ENCODE data around the gene CTIF.

The CTIF gene

GRCh38 chr18:48623468-48624235, 84.8 kb downstream of the CTIF start:
- DNase-seq = no peak

DNA sequence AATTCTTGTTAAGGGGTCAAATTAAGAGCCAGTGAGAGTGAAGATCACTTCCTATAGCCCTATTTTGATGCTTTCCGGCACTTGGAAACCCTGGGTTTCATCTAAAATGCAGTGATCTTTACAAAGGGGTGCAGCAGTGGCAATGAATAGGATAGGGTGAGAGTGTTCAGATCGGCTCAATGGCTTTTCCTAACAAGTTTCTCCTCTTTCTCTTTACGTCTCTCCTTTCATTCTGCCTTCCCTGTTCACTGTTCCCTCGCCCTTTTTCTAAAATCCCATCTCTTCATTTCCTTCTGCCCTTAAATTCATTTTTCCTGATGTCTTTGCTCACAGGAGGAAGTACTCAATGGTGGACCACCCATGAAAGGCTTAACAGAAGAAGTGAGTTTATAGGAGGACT, 86.0 kb downstream of the CTIF start:
- no peak for DNase-seq

GRCh38 chr18:48627216-48627615, 88.4 kb downstream of the CTIF start:
- DNase-seq = no peak

DNA sequence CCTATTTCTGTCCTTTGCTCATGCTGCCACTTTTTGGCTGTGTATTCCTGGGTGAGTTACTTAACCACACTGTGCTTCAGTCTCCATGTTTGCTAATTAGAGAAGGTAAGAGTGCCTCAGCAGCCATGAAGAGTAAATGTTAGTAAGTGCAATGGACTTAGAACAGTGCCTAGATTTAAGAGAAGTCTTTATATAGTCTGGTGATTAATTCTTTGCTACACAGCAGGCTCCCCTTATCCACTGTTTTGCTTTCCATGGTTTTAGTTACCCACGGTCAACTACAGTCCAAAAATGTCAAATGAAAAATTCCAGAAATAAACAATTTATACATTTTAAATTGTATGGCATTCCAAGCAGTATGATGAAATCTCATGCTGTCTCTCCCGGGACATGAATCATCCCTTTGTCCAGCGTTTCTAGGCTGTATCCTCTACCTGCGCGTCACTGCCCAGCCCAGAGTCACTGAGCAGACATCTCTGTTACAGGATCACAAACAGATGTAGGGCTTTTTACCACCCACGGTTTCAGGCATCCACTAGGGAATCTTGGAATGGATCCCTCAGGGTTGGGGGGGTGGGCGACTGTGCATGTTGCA, 91.0 kb downstream of the CTIF start:
- DNase-seq = no peak

- no peak for DNase-seq
Observed at GRCh38 chr18:48631851-48632250, 93.0 kb downstream of the CTIF start.

DNA sequence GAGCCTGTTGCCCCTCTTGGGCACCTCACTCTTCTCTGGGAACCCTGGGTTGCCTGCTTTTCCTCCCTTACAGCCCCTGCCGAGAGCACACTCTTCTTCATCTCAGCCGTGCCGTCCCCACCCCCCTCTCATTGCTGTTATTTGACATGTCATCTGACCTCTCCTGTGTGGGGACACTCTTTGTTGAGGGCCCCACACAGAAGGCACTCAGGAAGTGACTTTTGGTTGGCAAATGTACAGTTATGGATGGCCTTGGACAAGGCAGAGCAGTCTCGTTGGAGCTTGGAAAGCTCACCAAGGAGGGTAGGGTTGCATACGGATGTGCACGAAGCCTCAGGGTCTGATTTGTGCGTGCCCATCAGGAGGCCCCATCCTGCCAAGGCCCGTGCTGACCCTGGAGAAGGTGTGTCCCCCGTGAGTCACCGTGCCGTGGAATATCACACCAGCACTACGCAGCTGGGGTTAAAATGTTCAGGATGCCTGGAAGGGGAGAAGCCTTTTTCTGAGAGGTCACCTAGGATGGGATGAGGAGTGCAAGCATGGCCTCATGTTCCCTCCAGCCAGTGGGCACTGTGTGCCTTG, 93.9 kb downstream of the CTIF start:
- no peak for DNase-seq

DNA sequence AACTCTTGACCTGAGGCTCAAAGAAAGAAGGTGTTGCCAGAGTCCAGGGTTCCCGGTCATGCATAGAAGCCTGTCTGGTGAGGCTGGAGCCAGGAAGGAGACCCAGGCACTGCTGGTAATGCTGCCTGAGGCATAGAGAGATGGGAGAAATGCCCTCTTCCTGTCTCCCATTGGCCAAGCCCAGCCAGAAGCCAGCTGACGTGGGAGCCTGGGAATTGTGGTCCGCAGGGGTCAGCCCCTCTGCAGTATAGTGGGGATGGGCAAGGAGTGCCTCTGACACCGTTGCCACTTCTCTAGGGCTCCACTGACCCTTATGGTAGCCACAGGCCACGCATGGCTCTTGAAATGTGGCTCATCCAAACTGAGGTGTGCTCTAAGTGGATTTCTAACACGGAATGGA, 95.7 kb downstream of the CTIF start:
- DNase-seq = no peak

DNA sequence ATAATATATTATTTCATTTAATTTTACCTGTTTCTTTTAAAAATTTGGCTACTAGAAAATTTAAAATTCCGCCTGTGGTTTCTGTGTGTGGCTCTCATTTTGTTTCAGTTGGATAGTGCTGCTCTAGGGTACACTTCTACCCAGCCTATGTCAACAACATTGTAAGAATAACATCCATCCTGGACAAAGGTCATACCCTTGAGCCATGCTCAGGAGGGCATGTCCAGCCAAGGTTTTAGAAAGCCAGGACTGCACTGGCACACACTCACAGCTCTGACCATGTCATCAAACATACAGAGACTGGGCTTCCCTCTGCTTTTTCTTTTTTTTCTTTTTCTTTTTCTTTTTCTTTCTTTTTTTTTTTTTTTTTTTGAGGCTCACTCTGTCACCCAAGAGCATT, 96.1 kb downstream of the CTIF start:
- DNase-seq = no peak

GRCh38 chr18:48635806-48636205, 97.0 kb downstream of the CTIF start:
- DNase-seq = no peak

DNA sequence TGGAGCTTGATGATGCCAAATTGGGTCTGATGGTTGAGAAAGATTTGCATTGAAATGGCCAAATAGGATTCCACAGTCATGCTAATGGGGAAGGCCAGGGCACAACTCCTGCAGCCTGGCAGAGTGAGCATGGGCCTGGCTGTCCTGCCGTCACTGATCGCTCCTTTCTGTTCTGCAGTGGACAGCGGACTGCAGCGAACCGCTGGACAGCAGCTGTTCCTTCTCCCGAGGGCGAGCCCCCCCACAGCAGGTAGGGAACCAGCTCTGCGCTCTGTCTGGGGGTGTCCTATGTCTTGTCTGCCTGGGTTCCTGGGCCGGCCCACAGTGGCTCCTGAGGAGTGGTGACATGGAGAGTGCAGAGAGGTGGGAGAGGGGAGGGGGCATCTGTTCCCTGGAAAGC, 97.6 kb downstream of the CTIF start:
- DNase-seq = no peak

DNA sequence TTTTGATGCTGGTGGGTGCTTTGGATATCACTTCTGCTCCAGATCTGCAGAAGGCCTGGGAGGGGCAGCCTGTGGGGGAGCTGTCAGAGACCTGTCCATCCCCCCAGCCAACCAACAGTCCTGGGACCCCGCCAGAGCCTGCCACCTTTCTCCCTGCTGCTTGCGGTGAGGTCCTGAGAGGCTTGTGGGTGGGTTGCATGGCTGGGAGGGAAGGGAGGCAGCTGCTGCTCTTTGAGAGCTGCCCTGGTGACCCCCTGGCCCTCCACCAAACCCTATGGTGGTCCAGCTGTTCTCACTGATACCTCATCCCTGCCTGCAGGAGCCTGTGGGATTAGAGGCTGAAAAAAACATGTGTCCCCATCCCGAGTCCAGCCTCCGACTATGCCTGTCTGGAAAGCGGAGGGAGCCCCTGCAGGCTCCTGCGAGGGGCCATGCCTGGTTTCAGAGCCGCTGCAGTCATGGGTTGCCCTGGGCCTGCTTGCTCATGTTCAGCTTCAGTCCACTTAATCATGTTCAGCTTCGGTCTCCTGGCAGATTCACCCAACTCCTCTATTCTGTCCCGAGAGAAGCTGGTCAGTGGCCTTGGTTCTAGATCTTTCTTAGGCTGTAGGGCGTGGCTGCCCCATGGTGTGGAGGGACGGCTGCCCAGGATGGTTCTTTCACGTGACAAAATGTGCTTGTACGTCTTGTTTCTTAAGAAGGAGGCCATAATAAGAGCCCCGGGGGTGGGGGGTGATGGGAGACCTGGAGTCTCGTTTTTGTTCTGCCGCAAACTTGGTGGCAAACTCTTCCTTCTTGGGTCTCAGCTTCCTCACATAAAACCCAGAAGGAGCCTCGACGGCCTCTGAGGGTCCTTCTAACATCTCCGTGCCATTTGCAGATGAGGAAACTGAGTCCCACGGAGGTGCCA, 98.5 kb downstream of the CTIF start:
- DNase-seq = no peak

- no peak for DNase-seq
Observed at GRCh38 chr18:48638451-48638850, 99.6 kb downstream of the CTIF start.

- DNase-seq = no peak
Observed at GRCh38 chr18:48638896-48639771, 100.3 kb downstream of the CTIF start.

GRCh38 chr18:48639772-48640432, 101.1 kb downstream of the CTIF start:
- no peak for DNase-seq

- no peak for DNase-seq
Observed at GRCh38 chr18:48640566-48641270, 101.9 kb downstream of the CTIF start.

DNA sequence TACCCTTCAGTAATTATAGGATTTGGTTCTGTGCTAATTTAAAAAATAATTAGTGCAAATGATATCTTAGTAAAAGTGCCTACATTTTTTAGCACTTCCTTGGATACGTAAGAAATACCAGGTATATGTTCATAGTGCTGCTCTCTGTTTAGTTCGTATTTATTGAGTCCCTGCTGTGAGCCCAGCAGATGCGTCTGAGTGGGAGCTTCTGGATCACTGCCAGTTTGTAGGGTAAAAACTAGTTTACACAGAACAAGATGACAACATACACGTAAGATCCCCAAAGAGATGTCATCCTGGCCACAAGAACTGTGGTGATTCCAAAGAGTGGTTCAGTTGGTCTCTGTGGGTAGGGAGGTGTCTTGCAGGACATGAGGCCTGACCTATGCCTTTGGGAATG, 103.2 kb downstream of the CTIF start:
- no peak for DNase-seq

DNA sequence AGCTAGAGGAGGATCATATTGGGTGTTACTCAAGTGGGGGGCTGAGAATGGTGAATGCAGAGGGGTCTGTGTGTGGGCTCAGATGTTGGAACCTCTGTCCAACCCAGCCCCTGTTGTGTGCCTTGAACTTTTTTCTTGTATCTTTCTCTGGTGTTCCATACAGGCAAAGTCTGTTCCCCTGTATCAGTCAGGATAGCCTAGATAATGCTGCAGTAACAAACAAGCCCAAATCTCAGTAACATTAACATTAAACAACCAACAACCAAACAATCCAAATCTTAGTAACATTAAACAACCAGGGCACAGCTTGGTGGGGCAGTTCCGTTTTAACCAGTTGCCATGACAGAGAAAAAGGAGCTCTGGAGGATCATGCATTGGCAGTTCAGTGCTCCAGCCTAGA, 103.7 kb downstream of the CTIF start:
- DNase-seq = no peak

- no peak for DNase-seq
Observed at GRCh38 chr18:48643262-48643661, 104.4 kb downstream of the CTIF start.

DNA sequence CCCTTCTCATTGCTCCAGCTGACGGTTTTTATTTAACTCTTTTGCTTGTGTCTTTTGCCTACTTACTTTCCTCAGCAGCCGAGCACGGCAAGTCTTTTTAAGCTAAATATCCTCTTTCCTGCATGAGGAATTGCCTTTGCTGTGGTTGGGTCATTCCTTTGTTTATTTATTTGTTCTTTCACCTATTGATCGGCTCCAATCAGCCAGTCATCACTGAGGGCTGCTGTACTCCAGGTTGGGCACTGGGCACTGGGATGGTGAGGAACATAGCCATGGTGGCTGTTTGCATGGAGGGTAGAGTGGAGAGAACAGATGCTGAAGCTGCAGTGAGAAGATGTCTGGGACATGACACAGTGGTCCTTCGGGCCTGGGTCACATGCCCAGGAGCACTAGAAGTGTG, 105.2 kb downstream of the CTIF start:
- DNase-seq = no peak

DNA sequence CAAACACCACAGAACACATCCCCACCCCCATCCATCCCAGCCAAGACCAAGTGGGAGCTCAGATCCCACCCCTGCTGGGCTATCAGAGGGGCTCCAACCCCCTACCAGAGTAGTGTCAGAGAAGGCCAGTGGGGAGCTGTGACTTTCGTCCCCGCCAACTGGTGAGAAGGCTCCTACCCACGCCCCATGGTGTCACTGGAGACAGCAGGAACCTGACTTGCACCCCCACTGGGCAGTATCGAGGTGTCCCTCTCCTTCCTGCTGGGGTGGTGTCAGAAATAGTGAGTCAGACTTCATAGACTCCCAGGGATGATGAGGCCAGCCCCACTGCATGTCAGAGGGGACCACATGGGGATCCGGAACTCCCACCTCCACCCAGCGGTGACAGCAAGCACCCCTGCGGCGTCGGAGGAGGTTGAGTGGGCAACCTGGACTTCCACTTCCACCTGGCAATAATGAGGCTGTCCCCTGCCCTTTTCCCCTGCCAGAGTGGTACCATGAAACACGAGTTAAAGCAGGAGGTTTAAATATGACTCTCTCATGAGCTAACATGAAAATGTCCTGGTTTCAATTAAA, 106.7 kb downstream of the CTIF start:
- no peak for DNase-seq

DNA sequence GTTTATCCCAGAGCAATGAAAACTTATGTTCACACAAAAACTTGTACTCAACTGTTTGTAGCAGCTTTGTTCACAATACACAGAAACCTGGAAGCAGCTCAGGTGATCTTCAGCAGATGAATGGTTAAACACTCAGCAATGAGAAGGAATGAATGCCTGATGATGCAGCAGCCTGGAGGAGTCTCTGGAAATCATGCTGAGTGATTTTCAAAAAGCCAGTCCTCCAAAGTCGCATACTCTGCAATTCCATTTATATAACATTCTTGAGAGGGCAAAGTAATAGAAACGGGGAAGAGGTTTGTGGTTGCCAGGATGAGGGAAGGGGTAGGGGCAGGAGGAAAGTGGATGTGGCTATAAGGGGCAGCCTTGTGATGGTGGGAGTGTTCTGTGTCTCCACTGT, 108.1 kb downstream of the CTIF start:
- DNase-seq = no peak
